Epithelial cell of esophagus (primary cell): ENCODE data around the gene DNMT1.

Source experiments
- DNase-seq: peaks from one replicate; pipeline ENCODE4 v3.0.0; 2010; ENCODE audit warnings: low read depth
- H3K4me3 ChIP-seq: 2 replicates; pipeline ENCODE4 v1.5.1; 2011; ENCODE audit warnings: mild to moderate bottlenecking, low read length, control low read depth
- CTCF ChIP-seq: IDR thresholded peaks from 2 replicates; pipeline ENCODE4 v1.5.1; 2011; ENCODE audit warnings: low read depth, mild to moderate bottlenecking, low read length, control low read depth, inconsistent platforms; ENCODE audit not compliant: insufficient read depth; ENCODE audit errors: missing control alignments

Gene DNMT1

GRCh38 chr19:10095622-10095947 is 99.2 kb downstream of the DNMT1 start:
- DNase-seq: no peak
- no peak for TF ChIP-seq CTCF
- peak overlapping the region; percentile 29 for H3K4me3 ChIP-seq

- TF ChIP-seq CTCF: no peak
- no peak overlapping the region for H3K4me3 ChIP-seq
- no peak for DNase-seq
Observed at GRCh38 chr19:10093295-10094186, 101.2 kb downstream of the DNMT1 start.

GRCh38 chr19:10092648-10093294 is 102.0 kb downstream of the DNMT1 start:
- no peak overlapping the region for H3K4me3 ChIP-seq
- TF ChIP-seq CTCF: no peak

GRCh38 chr19:10091895-10092641 is 102.7 kb downstream of the DNMT1 start:
- no peak for TF ChIP-seq CTCF
- DNase-seq: no peak
- H3K4me3 ChIP-seq: no peak overlapping the region

More at GRCh38 chr19:10092648-10093294, 102.0 kb downstream of the DNMT1 start:
- DNase-seq: no peak

GRCh38 chr19:10091370-10091687 is 103.4 kb downstream of the DNMT1 start:
- TF ChIP-seq CTCF: no peak
- no peak for DNase-seq
- H3K4me3 ChIP-seq: no peak overlapping the region

- no peak overlapping the region for H3K4me3 ChIP-seq
- DNase-seq: no peak
- TF ChIP-seq CTCF: no peak
Observed at GRCh38 chr19:10089801-10090375, 104.9 kb downstream of the DNMT1 start.
